ENCODE data around the gene EEF1A1.

GRCh38 chr6:73565767-73566485, 45.1 kb upstream of the EEF1A1 start:
- TF ChIP-seq CTCF (IDR thresholded peaks at IDR 0.05) (no peak), POLR2A (IDR thresholded peaks at IDR 0.05) (no peak)

All from adrenal gland (tissue), 5 donors.